ENCODE data around the gene EEF1AKMT3.
A peak's percentile ranks its signal among the peaks of the same experiment; 100 is the strongest.

EEF1AKMT3 gene

GRCh38 chr12:57735952-57736740 lies 36.3 kb upstream of the EEF1AKMT3 start:
- Histone ChIP-seq H3K14ac (ENCODE audit: low read length) (no peak overlapping the region), H3K4me1 (ENCODE audit: control insufficient read depth in 2 of 2, insufficient read depth in 1 of 2, low read depth in 1 of 2, low read length in 2 of 2) (peaks cover 18 to 30% of the 10 kb centered on the region in 2 donors), H3K18ac (ENCODE audit: low read length) (peak overlapping the region; percentile 40), H3K4me3 (ENCODE audit: low read length in 2 of 2) (peak overlapping the region in 1 of 2 donors; percentile 33), H3K27ac (replicated peaks; ENCODE audit: low read length) (no peak overlapping the region), H3K36me3 (replicated peaks in 1 of 2; ENCODE audit: control insufficient read depth in 2 of 2, insufficient read depth in 2 of 2, low read length in 2 of 2) (peaks cover 0 to 27% of the 10 kb centered on the region in 2 donors), H3K9ac (ENCODE audit: low read depth, low read length, poor library complexity) (no peak overlapping the region), H3K27me3 (ENCODE audit: control insufficient read depth in 3 of 3, insufficient read depth in 3 of 3, low read depth in 1 of 3, low read length in 3 of 3) (peaks cover 3 to 92% (median 26%) of the 10 kb centered on the region in 3 experiments), H4K91ac (ENCODE audit: low read depth, low read length, poor library complexity) (no peak overlapping the region), H3K4me2 (ENCODE audit: insufficient read depth, low read length, poor library complexity, severe bottlenecking) (peak overlapping the region; percentile 41), H3K4ac (ENCODE audit: low read length) (no peak overlapping the region), H4K8ac (ENCODE audit: low read depth, low read length) (no peak overlapping the region), H3K23ac (ENCODE audit: low read depth, low read length, poor library complexity) (peak overlapping the region; percentile 70), H2BK5ac (ENCODE audit: low read length) (no peak overlapping the region), H2BK12ac (ENCODE audit: low read length) (no peak overlapping the region), H2AFZ (ENCODE audit: low read length) (peak overlapping the region; percentile 92), H2BK120ac (ENCODE audit: low read depth, low read length) (no peak overlapping the region), H2BK15ac (ENCODE audit: low read length) (no peak overlapping the region), H3K9me3 (replicated peaks in 1 of 2; ENCODE audit: control insufficient read depth in 2 of 2, insufficient read depth in 1 of 2, low read depth in 1 of 2, low read length in 2 of 2) (peaks cover 0 to 4% of the 10 kb centered on the region in 2 donors), H3K79me1 (ENCODE audit: low read depth, low read length) (no peaks in the 10 kb centered on the region), H2AK5ac (ENCODE audit: low read depth, low read length) (no peak overlapping the region)
- WGBS, 2 donors (ENCODE audit: extremely low coverage in 2 of 2, insufficient read length in 2 of 2, insufficient replicate concordance in 1 of 2), result no CpG with 5 or more reads among the region's 49 CpGs
- DNase-seq (ENCODE audit: low spot score), result no peak

GRCh38 chr12:57736741-57737466 lies 35.5 kb upstream of the EEF1AKMT3 start:
- H3K36me3 ChIP-seq (replicated peaks in 1 of 2; ENCODE audit: control insufficient read depth in 2 of 2, insufficient read depth in 2 of 2, low read length in 2 of 2), result peaks cover 0 to 20% of the 10 kb centered on the region in 2 donors
- H3K9me3 ChIP-seq (replicated peaks in 1 of 2; ENCODE audit: control insufficient read depth in 2 of 2, insufficient read depth in 1 of 2, low read depth in 1 of 2, low read length in 2 of 2), result peaks cover 0 to 4% of the 10 kb centered on the region in 2 donors
- H4K8ac ChIP-seq (ENCODE audit: low read depth, low read length), result no peak overlapping the region
- H2AK5ac ChIP-seq (ENCODE audit: low read depth, low read length), result peak overlapping the region; percentile 16
- H3K23ac ChIP-seq (ENCODE audit: low read depth, low read length, poor library complexity), result peak overlapping the region; percentile 70
- peak overlapping the region; percentile 66 for H3K14ac ChIP-seq (ENCODE audit: low read length)
- H3K27me3 ChIP-seq (ENCODE audit: control insufficient read depth in 3 of 3, insufficient read depth in 3 of 3, low read depth in 1 of 3, low read length in 3 of 3), result peaks cover 3 to 91% (median 26%) of the 10 kb centered on the region in 3 experiments
- peaks cover 18 to 34% of the 10 kb centered on the region in 2 donors for H3K4me1 ChIP-seq (ENCODE audit: control insufficient read depth in 2 of 2, insufficient read depth in 1 of 2, low read depth in 1 of 2, low read length in 2 of 2)
- no peak for DNase-seq (ENCODE audit: low spot score)
- no peaks in the 10 kb centered on the region for H3K79me1 ChIP-seq (ENCODE audit: low read depth, low read length)
- H4K91ac ChIP-seq (ENCODE audit: low read depth, low read length, poor library complexity), result no peak overlapping the region
- H2BK15ac ChIP-seq (ENCODE audit: low read length), result no peak overlapping the region
- no peak overlapping the region for H3K9ac ChIP-seq (ENCODE audit: low read depth, low read length, poor library complexity)
- no CpG with 5 or more reads among the region's 31 CpGs for WGBS, 2 donors (ENCODE audit: extremely low coverage in 2 of 2, insufficient read length in 2 of 2, insufficient replicate concordance in 1 of 2)
- no peak overlapping the region for H2BK12ac ChIP-seq (ENCODE audit: low read length)
- H2AFZ ChIP-seq (ENCODE audit: low read length), result peak overlapping the region; percentile 92
- H3K4me2 ChIP-seq (ENCODE audit: insufficient read depth, low read length, poor library complexity, severe bottlenecking), result peak overlapping the region; percentile 92
- H3K27ac ChIP-seq (replicated peaks; ENCODE audit: low read length), result no peak overlapping the region
- peak overlapping the region in 1 of 2 donors; percentile 66 for H3K4me3 ChIP-seq (ENCODE audit: low read length in 2 of 2)
- H3K18ac ChIP-seq (ENCODE audit: low read length), result no peak overlapping the region
- H3K4ac ChIP-seq (ENCODE audit: low read length), result no peak overlapping the region
- no peak overlapping the region for H2BK5ac ChIP-seq (ENCODE audit: low read length)
- H2BK120ac ChIP-seq (ENCODE audit: low read depth, low read length), result no peak overlapping the region

- WGBS, 2 donors (ENCODE audit: extremely low coverage in 2 of 2, insufficient read length in 2 of 2, insufficient replicate concordance in 1 of 2), result no CpG with 5 or more reads among the region's 110 CpGs
- H2BK12ac ChIP-seq (ENCODE audit: low read length), result no peak overlapping the region
- H2AK5ac ChIP-seq (ENCODE audit: low read depth, low read length), result peak overlapping the region; percentile 44
- peaks cover 18 to 34% of the 10 kb centered on the region in 2 donors for H3K4me1 ChIP-seq (ENCODE audit: control insufficient read depth in 2 of 2, insufficient read depth in 1 of 2, low read depth in 1 of 2, low read length in 2 of 2)
- peaks cover 3 to 87% (median 26%) of the 10 kb centered on the region in 3 experiments for H3K27me3 ChIP-seq (ENCODE audit: control insufficient read depth in 3 of 3, insufficient read depth in 3 of 3, low read depth in 1 of 3, low read length in 3 of 3)
- H3K4me3 ChIP-seq (ENCODE audit: low read length in 2 of 2), result peak overlapping the region; percentile 66 to 81
- H2AFZ ChIP-seq (ENCODE audit: low read length), result peak overlapping the region; percentile 86
- H2BK120ac ChIP-seq (ENCODE audit: low read depth, low read length), result no peak overlapping the region
- no peak overlapping the region for H3K14ac ChIP-seq (ENCODE audit: low read length)
- H3K4me2 ChIP-seq (ENCODE audit: insufficient read depth, low read length, poor library complexity, severe bottlenecking), result peak overlapping the region; percentile 92
- H3K18ac ChIP-seq (ENCODE audit: low read length), result peak overlapping the region; percentile 91
- no peak overlapping the region for H4K91ac ChIP-seq (ENCODE audit: low read depth, low read length, poor library complexity)
- H4K8ac ChIP-seq (ENCODE audit: low read depth, low read length), result no peak overlapping the region
- H2BK5ac ChIP-seq (ENCODE audit: low read length), result no peak overlapping the region
- H3K9me3 ChIP-seq (replicated peaks in 1 of 2; ENCODE audit: control insufficient read depth in 2 of 2, insufficient read depth in 1 of 2, low read depth in 1 of 2, low read length in 2 of 2), result peaks cover 0 to 4% of the 10 kb centered on the region in 2 donors
- H3K27ac ChIP-seq (replicated peaks; ENCODE audit: low read length), result no peak overlapping the region
- H2BK15ac ChIP-seq (ENCODE audit: low read length), result no peak overlapping the region
- DNase-seq (ENCODE audit: low spot score), result no peak
- no peak overlapping the region for H3K4ac ChIP-seq (ENCODE audit: low read length)
- peak overlapping the region; percentile 47 for H3K9ac ChIP-seq (ENCODE audit: low read depth, low read length, poor library complexity)
- H3K23ac ChIP-seq (ENCODE audit: low read depth, low read length, poor library complexity), result peak overlapping the region; percentile 53
- no peaks in the 10 kb centered on the region for H3K79me1 ChIP-seq (ENCODE audit: low read depth, low read length)
- H3K36me3 ChIP-seq (replicated peaks in 1 of 2; ENCODE audit: control insufficient read depth in 2 of 2, insufficient read depth in 2 of 2, low read length in 2 of 2), result peaks cover 0 to 11% of the 10 kb centered on the region in 2 donors
Measured at GRCh38 chr12:57737467-57738460, 34.6 kb upstream of the EEF1AKMT3 start.
